CD14-positive monocyte (primary cell): ENCODE results near the gene KCNQ1OT1. TPM values are rescaled to one million over a fixed set of nuclear protein-coding genes. Genes with fewer than 3 reads are reported as not detected.

Experiments used
- DNase-seq, 3 donors: peaks; one replicate each; pipeline ENCODE4 v3.0.0-alpha.2; 2011 to 2022
- H2AFZ ChIP-seq: 2 replicates; pipeline ENCODE4 v1.6.0; 2012; ENCODE audit warnings: mild to moderate bottlenecking, low read depth, low read length, inconsistent platforms; ENCODE audit not compliant: insufficient read depth, poor library complexity, severe bottlenecking
- H3K27ac ChIP-seq, 2 donors: 1 replicate in 1 of 2; 2 replicates in 1 of 2; pipeline ENCODE4 v1.5.1; 2012 to 2013; ENCODE audit warnings: low read length in 2 of 2, control low read depth in 1 of 2, inconsistent platforms in 1 of 2, low read depth in 1 of 2, mild to moderate bottlenecking in 1 of 2
- H3K27me3 ChIP-seq, 2 donors: one replicate each; pipeline versions ENCODE4 v1.6.0 to v1.6.1; 2011 to 2013; ENCODE audit warnings: low read length in 2 of 2; ENCODE audit not compliant: control insufficient read depth in 2 of 2, insufficient read depth in 2 of 2
- H3K36me3 ChIP-seq, 2 donors: replicated peaks in 1 of 2; 1 replicate in 1 of 2; 2 replicates in 1 of 2; pipeline versions ENCODE4 v1.5.1 to v1.6.1; 2012 to 2013; ENCODE audit warnings: low read length in 2 of 2, control low read depth in 1 of 2, inconsistent platforms in 1 of 2, mild to moderate bottlenecking in 1 of 2; ENCODE audit not compliant: insufficient read depth in 2 of 2, control insufficient read depth in 1 of 2
- H3K4me1 ChIP-seq, 2 donors: 1 replicate in 1 of 2; 2 replicates in 1 of 2; pipeline versions ENCODE4 v1.5.1 to v1.6.1; 2012 to 2013; ENCODE audit warnings: low read length in 2 of 2, control low read depth in 1 of 2, inconsistent platforms in 1 of 2, mild to moderate bottlenecking in 1 of 2, moderate library complexity in 1 of 2; ENCODE audit not compliant: insufficient read depth in 2 of 2, control insufficient read depth in 1 of 2
- H3K4me2 ChIP-seq: replicated peaks from 2 replicates; pipeline ENCODE3; 2012; ENCODE audit warnings: low read length, moderate library complexity, mild to moderate bottlenecking; ENCODE audit not compliant: poor library complexity, severe bottlenecking; ENCODE audit errors: extremely low read depth
- H3K4me3 ChIP-seq, 3 experiments: fragments of 200-600 bp in 1 of 3; sonication (generic) in 1 of 3; replicated peaks in 1 of 3; 1 replicate in 2 of 3; 2 replicates in 1 of 3; pipeline ENCODE4 v1.5.1; 2011 to 2013; ENCODE audit warnings: low read length in 3 of 3, mild to moderate bottlenecking in 3 of 3, control low read depth in 2 of 3, low read depth in 2 of 3, inconsistent platforms in 1 of 3, moderate library complexity in 1 of 3
- H3K79me2 ChIP-seq: 2 replicates; pipeline ENCODE4 v1.6.0; 2012; ENCODE audit warnings: mild to moderate bottlenecking, control low read depth, inconsistent platforms, low read length, moderate library complexity; ENCODE audit not compliant: insufficient read depth
- H3K9ac ChIP-seq: 2 replicates; pipeline ENCODE4 v1.6.0; 2017; ENCODE audit warnings: low read length, mild to moderate bottlenecking; ENCODE audit not compliant: insufficient read depth, poor library complexity, severe bottlenecking
- H3K9me3 ChIP-seq, 2 donors: replicated peaks in 1 of 2; 1 replicate in 1 of 2; 2 replicates in 1 of 2; pipeline versions ENCODE4 v1.5.1 to v1.6.1; 2012 to 2013; ENCODE audit warnings: low read length in 2 of 2, control low read depth in 1 of 2; ENCODE audit not compliant: control insufficient read depth in 1 of 2, insufficient read depth in 1 of 2
- H4K20me1 ChIP-seq: 2 replicates; pipeline ENCODE4 v1.6.0; 2012; ENCODE audit warnings: mild to moderate bottlenecking, low read length, control low read depth, moderate library complexity; ENCODE audit not compliant: insufficient read depth
- H3K27ac Mint-ChIP-seq, 7 donors: one replicate each; pipeline ENCODE4 v1.8.0; 2020; ENCODE audit warnings: mild to moderate bottlenecking in 7 of 7, mixed read lengths in 7 of 7, moderate library complexity in 6 of 7, inconsistent platforms in 2 of 7
- H3K27me3 Mint-ChIP-seq, 3 donors: one replicate each; pipeline ENCODE4 v1.8.0; 2021 to 2022; ENCODE audit warnings: low read depth in 3 of 3, mild to moderate bottlenecking in 3 of 3, mixed read lengths in 3 of 3, moderate library complexity in 3 of 3, inconsistent platforms in 1 of 3
- H3K36me3 Mint-ChIP-seq, 2 donors: one replicate each; pipeline ENCODE4 v1.8.0; 2020; ENCODE audit warnings: mixed read lengths in 2 of 2, inconsistent platforms in 1 of 2, mild to moderate bottlenecking in 1 of 2
- H3K4me1 Mint-ChIP-seq: one replicate; pipeline ENCODE4 v1.8.0; 2020; ENCODE audit warnings: mild to moderate bottlenecking, mixed read lengths
- H3K4me3 Mint-ChIP-seq, 2 donors: one replicate each; pipeline ENCODE4 v1.8.0; 2020; ENCODE audit warnings: mild to moderate bottlenecking in 2 of 2, mixed read lengths in 2 of 2, moderate library complexity in 1 of 2
- H3K9me3 Mint-ChIP-seq, 7 donors: one replicate each; pipeline ENCODE4 v1.8.0; 2020 to 2022; ENCODE audit warnings: mixed read lengths in 7 of 7, mild to moderate bottlenecking in 6 of 7, moderate library complexity in 6 of 7, inconsistent platforms in 2 of 7
- CTCF ChIP-seq: fragments of 200-600 bp; IDR thresholded peaks from one replicate; pipeline ENCODE4 v1.8.0; 2022; ENCODE audit warnings: antibody characterized with exemption, mild to moderate bottlenecking
- WGBS: methylation state at CpG from one replicate; pipeline ENCODE4 v1.1.5; 2013; ENCODE audit warnings: missing lambda C conversion rate; ENCODE audit not compliant: insufficient coverage; 5-methylcytosine and 5-hydroxymethylcytosine counted together
- intact Hi-C, 2 donors: fragments of 100-400 bp; cut with micrococcal nuclease; formaldehyde crosslinking; loops; one replicate each; pipeline versions ENCODE4 v1.15.0 to v1.15.1; 2023
- polyA plus RNA-seq, 3 donors: library from polyadenylated mRNA; depleted of rRNA in 1 of 3; unstranded in 2 of 3; stranded (reverse) in 1 of 3; fragments of 300-500 nt in 2 of 3; fragments of >200 nt in 1 of 3; fragmentation: Illumina TruSeq in 2 of 3; gene quantifications; 1 replicate in 2 of 3; 2 replicates in 1 of 3; pipeline ENCODE4 v1.2.3, GENCODE V29; 2012 to 2021

KCNQ1OT1 gene
- polyA plus RNA-seq, 3 donors, result 0.01 to 0.04 (median 0.03) TPM

DNA sequence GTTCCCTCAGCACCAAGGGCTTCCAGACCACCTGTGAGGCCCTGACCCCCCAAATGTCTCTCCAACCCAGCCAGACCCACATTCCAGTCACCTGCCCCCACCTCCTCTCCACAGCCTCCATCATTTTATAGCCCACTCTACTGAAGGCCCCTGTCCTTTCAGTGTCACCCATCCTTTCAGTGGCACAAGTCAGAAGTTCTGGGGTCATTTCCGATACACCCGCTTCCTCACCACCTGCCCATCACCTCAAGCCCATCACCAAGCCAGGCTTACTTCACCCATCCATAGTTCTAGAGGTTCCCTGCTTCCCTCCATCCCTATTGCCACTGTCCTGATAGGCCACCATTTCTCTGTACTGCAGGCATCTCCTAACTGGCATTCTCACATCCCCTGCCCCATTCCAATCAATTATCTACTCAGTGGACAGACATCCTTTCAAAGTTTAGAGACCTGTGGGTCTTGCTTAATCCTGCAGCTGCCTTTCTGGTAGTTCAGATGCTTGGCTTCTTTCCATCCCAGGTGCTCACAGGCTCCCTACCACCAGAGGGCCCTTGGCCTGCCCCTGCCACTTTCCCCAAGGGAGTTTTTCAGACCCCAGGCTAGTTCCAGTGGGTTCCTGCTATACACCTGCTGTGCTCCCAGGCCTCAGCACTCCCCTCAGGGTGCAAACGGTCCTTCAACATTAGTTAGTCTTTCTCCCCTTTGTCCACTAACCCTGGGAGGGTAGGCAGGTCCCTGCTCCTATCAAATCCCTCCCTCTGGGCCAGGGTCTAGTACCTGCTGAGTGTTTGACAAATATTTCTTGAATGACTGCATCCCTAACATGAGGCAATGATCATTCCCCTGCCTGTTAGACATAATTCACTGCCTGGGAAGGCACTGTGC, 7.6 kb downstream of the KCNQ1OT1 start:
- Histone ChIP-seq H3K9ac (no peak overlapping the region), H3K36me3 (peaks cover 2 to 35% of the 10 kb centered on the region in 2 donors), H3K4me1 (no peaks in the 10 kb centered on the region), H4K20me1 (peaks cover 95% of the 10 kb centered on the region), H3K27ac (no peak overlapping the region), H2AFZ (no peak overlapping the region), H3K4me2 (no peak overlapping the region), H3K9me3 (no peaks in the 10 kb centered on the region), H3K79me2 (no peaks in the 10 kb centered on the region), H3K4me3 (no peak overlapping the region), H3K27me3 (no peaks in the 10 kb centered on the region)
- WGBS, result 100% methylated on average over 2 of the region's 3 CpGs
- Mint-ChIP-seq H3K27ac (peak overlapping the region in 2 of 7 donors; percentile 69 to 73), H3K4me1 (peaks cover 8% of the 10 kb centered on the region), H3K9me3 (no peaks in the 10 kb centered on the region), H3K4me3 (no peak overlapping the region), H3K27me3 (peaks cover 0 to 2% (median 0%) of the 10 kb centered on the region in 3 donors), H3K36me3 (peaks cover 31 to 41% of the 10 kb centered on the region in 2 donors)
- TF ChIP-seq CTCF, result no peak
- intact Hi-C loops, result loop anchor here in 1 of 2 donors (10.0 kb wide), 1 partner anchor 193 kb away; the partner anchor contains the start of gene CDKN1C
- DNase-seq, result no peak

DNA sequence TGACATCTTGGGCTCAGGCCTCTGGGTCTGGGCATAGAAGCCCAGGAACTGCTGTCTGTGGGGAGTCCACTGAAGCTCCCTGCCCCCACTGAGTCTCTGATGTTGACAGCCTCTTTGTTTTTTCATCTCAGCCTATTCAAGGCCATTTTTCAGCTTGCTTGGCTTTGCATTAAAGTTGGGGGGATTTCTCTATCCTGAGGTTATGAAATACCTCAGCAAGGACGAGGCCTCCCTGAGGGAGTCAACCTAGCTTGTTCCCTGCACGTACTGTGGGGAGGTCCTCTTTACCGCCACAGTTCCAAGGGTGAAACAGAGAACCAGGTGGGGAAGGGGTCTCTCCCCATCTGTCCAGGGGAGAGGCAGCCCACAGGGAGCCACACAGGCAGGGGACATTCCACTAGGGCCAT, 8.4 kb downstream of the KCNQ1OT1 start:
- peaks cover 95% of the 10 kb centered on the region for H4K20me1 ChIP-seq
- Mint-ChIP-seq H3K4me3 (no peak overlapping the region), H3K27me3 (peaks cover 0 to 2% (median 0%) of the 10 kb centered on the region in 3 donors), H3K36me3 (peaks cover 27 to 35% of the 10 kb centered on the region in 2 donors), H3K27ac (no peak overlapping the region), H3K4me1 (peaks cover 7% of the 10 kb centered on the region), H3K9me3 (no peaks in the 10 kb centered on the region)
- H3K4me2 ChIP-seq, result no peak overlapping the region
- no peak overlapping the region for H3K9ac ChIP-seq
- H3K36me3 ChIP-seq, result peaks cover 6 to 37% of the 10 kb centered on the region in 2 donors
- H3K27ac ChIP-seq, result no peak overlapping the region
- no peak overlapping the region for H3K4me3 ChIP-seq
- intact Hi-C loops, result loop anchor here in 1 of 2 donors (10.0 kb wide), 1 partner anchor 193 kb away; the partner anchor contains the start of gene CDKN1C
- TF ChIP-seq CTCF, result no peak
- no peak overlapping the region for H2AFZ ChIP-seq
- WGBS, result 60% methylated on average over 1 of the region's 3 CpGs
- H3K4me1 ChIP-seq, result no peaks in the 10 kb centered on the region
- no peak for DNase-seq
- H3K27me3 ChIP-seq, result no peaks in the 10 kb centered on the region
- no peaks in the 10 kb centered on the region for H3K9me3 ChIP-seq
- no peaks in the 10 kb centered on the region for H3K79me2 ChIP-seq
